ENCODE measurements around the gene KLF3.

GRCh38 chr4:38661371-38661770 lies 2.6 kb upstream of the KLF3 start:
- TF ChIP-seq EP300 (IDR thresholded peaks at IDR 0.05) (no peak), CTCF (IDR thresholded peaks at IDR 0.05) (no peak), POLR2AphosphoS5 (IDR thresholded peaks at IDR 0.05) (no peak), POLR2A (IDR thresholded peaks at IDR 0.05) (no peak)

Data from sigmoid colon (tissue), 4 donors.